Astrocyte (in vitro differentiated cells and primary cell): ENCODE data around the gene DELE1. TPM values are rescaled to one million over a fixed set of nuclear protein-coding genes. Genes with fewer than 3 reads are reported as not detected.
"Not testable (repeated sequence)": the region's sequence is repeated elsewhere in the genome, so short reads cannot be mapped to it uniquely, and the experiment has no call there.

Source experiments
- DNase-seq: peaks from one replicate; pipeline ENCODE4 v3.0.0-alpha.2; 2010; ENCODE audit warnings: low read depth
- FAIRE-seq: peaks from 2 replicates; lab custom pipeline; 2011; peaks lifted over from hg19 to GRCh38; lab: Jason Lieb, UNC
- H2AFZ ChIP-seq: 2 replicates; pipeline ENCODE4 v1.6.0; 2012; ENCODE audit warnings: low read depth, low read length, inconsistent platforms
- H3K27ac ChIP-seq: 2 replicates; pipeline ENCODE4 v1.5.1; 2011; ENCODE audit warnings: low read depth, low read length, inconsistent platforms
- H3K27me3 ChIP-seq: 2 replicates; pipeline ENCODE4 v1.6.0; 2011; ENCODE audit warnings: low read length, inconsistent platforms; ENCODE audit not compliant: insufficient read depth
- H3K36me3 ChIP-seq: 2 replicates; pipeline ENCODE4 v1.5.1; 2011; ENCODE audit warnings: low read length, inconsistent platforms; ENCODE audit not compliant: insufficient read depth
- H3K4me1 ChIP-seq: 2 replicates; pipeline ENCODE4 v1.5.1; 2011; ENCODE audit warnings: low read length, inconsistent platforms; ENCODE audit not compliant: insufficient read depth
- H3K4me2 ChIP-seq: 2 replicates; pipeline ENCODE4 v1.6.0; 2012; ENCODE audit warnings: low read length, inconsistent platforms
- H3K4me3 ChIP-seq: 2 replicates; pipeline ENCODE4 v1.5.1; 2011; ENCODE audit warnings: low read depth, mild to moderate bottlenecking, low read length, inconsistent platforms; ENCODE audit not compliant: insufficient read depth
- H3K79me2 ChIP-seq: 2 replicates; pipeline ENCODE4 v1.6.0; 2012; ENCODE audit warnings: mild to moderate bottlenecking, low read length, inconsistent platforms; ENCODE audit not compliant: insufficient read depth
- H3K9ac ChIP-seq: 2 replicates; pipeline ENCODE4 v1.6.0; 2012; ENCODE audit warnings: mild to moderate bottlenecking, low read length, inconsistent platforms
- H3K9me3 ChIP-seq: 2 replicates; pipeline ENCODE4 v1.5.1; 2012; ENCODE audit warnings: low read depth, mild to moderate bottlenecking, low read length, inconsistent platforms; ENCODE audit not compliant: insufficient read depth
- H4K20me1 ChIP-seq: 2 replicates; pipeline ENCODE4 v1.6.0; 2012; ENCODE audit warnings: low read length, inconsistent platforms; ENCODE audit not compliant: insufficient read depth
- H3K27ac Mint-ChIP-seq: one replicate; pipeline ENCODE4 v1.8.0; 2021; ENCODE audit warnings: mild to moderate bottlenecking, mixed read lengths; ENCODE audit not compliant: unreplicated experiment
- H3K27me3 Mint-ChIP-seq: one replicate; pipeline ENCODE4 v1.8.0; 2021; ENCODE audit warnings: low read depth, mixed read lengths; ENCODE audit not compliant: unreplicated experiment
- H3K36me3 Mint-ChIP-seq: one replicate; pipeline ENCODE4 v1.8.0; 2021; ENCODE audit warnings: low read depth, mixed read lengths; ENCODE audit not compliant: unreplicated experiment
- H3K4me1 Mint-ChIP-seq: one replicate; pipeline ENCODE4 v1.8.0; 2021; ENCODE audit warnings: low read depth, mixed read lengths; ENCODE audit not compliant: unreplicated experiment
- H3K4me3 Mint-ChIP-seq: one replicate; pipeline ENCODE4 v1.8.0; 2021; ENCODE audit warnings: mild to moderate bottlenecking, moderate library complexity, mixed read lengths; ENCODE audit not compliant: unreplicated experiment
- H3K9me3 Mint-ChIP-seq: one replicate; pipeline ENCODE4 v1.8.0; 2021; ENCODE audit warnings: mild to moderate bottlenecking, mixed read lengths; ENCODE audit not compliant: unreplicated experiment
- CTCF ChIP-seq: IDR thresholded peaks from 2 replicates; pipeline ENCODE4 v1.5.1; 2011; ENCODE audit warnings: low read depth, mild to moderate bottlenecking, inconsistent platforms, low read length, moderate library complexity; ENCODE audit not compliant: insufficient read depth
- EZH2 ChIP-seq: IDR thresholded peaks from 2 replicates; pipeline ENCODE4 v1.6.1; 2012; ENCODE audit warnings: mild to moderate bottlenecking, low read length, inconsistent platforms; ENCODE audit not compliant: insufficient read depth
- total RNA-seq: library from RNA; stranded (reverse); gene quantifications from 2 replicates; pipeline ENCODE4 v1.2.1, GENCODE V29; 2021

The DELE1 gene
- total RNA-seq, 1 donor from 2014 or later, result 37.6 TPM

- H3K27me3 ChIP-seq, result peaks cover 55% of the 10 kb centered on the region
- peak overlapping the region; percentile 8 for H3K4me3 Mint-ChIP-seq
Measured at GRCh38 chr5:141883892-141884318, 39.8 kb upstream of the DELE1 start.

DNA sequence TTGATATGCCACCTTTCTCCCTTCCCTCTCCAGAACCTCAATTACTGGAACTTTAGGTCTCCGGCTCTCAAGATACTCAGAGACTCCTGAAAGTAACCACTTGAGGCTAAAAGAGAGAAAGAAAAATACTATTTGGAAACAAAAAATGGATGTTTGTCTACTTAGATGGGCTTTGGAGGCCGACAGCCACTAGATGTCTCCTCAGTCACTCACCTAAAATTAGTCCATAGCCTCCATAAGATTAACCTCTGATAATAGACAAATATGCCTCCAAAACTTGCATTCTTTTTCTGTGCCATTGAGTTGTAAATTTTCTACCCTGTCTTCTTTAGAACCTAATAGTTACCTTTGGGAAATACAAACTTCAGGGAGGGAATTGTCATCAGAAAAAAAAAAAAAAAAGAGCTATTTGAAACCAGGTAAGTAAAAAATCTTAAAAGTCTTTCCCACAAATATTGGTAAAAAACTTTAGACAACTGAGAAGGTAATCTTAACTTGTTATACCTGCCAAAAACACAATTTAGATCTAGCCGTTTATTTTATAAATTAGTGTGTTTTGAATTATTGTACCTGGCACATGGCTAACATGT is 34.3 kb upstream of the DELE1 start:
- FAIRE-seq (no peak), DNase-seq (no peak)
- no peaks in the 10 kb centered on the region for H3K9me3 ChIP-seq
- H3K9ac ChIP-seq, result no peak overlapping the region
- no peak overlapping the region for H3K27ac Mint-ChIP-seq
- no peak overlapping the region for H3K27ac ChIP-seq
- peaks cover 12% of the 10 kb centered on the region for H3K27me3 ChIP-seq
- H3K36me3 Mint-ChIP-seq, result no peaks in the 10 kb centered on the region
- H4K20me1 ChIP-seq, result no peaks in the 10 kb centered on the region
- H2AFZ ChIP-seq, result no peak overlapping the region
- H3K27me3 Mint-ChIP-seq, result peaks cover 14% of the 10 kb centered on the region
- H3K79me2 ChIP-seq, result no peaks in the 10 kb centered on the region
- no peak overlapping the region for H3K4me3 ChIP-seq
- no peaks in the 10 kb centered on the region for H3K4me1 ChIP-seq
- TF ChIP-seq CTCF (peak; percentile 32), EZH2 (no peak)
- no peaks in the 10 kb centered on the region for H3K36me3 ChIP-seq
- H3K4me2 ChIP-seq, result no peak overlapping the region
- H3K9me3 Mint-ChIP-seq, result no peaks in the 10 kb centered on the region
- no peaks in the 10 kb centered on the region for H3K4me1 Mint-ChIP-seq
- no peak overlapping the region for H3K4me3 Mint-ChIP-seq

More at GRCh38 chr5:141883892-141884318, 39.8 kb upstream of the DELE1 start:
- peaks cover 10% of the 10 kb centered on the region for H4K20me1 ChIP-seq
- H3K27ac Mint-ChIP-seq, result no peak overlapping the region
- no peak for TF ChIP-seq CTCF
- no peak for TF ChIP-seq EZH2
- no peaks in the 10 kb centered on the region for H3K36me3 ChIP-seq
- H3K4me3 ChIP-seq, result no peak overlapping the region
- no peaks in the 10 kb centered on the region for H3K9me3 ChIP-seq
- H2AFZ ChIP-seq, result no peak overlapping the region
- FAIRE-seq (no peak), DNase-seq (no peak)
- H3K36me3 Mint-ChIP-seq, result peaks cover 4% of the 10 kb centered on the region
- H3K4me1 Mint-ChIP-seq, result peaks cover 25% of the 10 kb centered on the region
- no peak overlapping the region for H3K27ac ChIP-seq
- H3K4me1 ChIP-seq, result peaks cover 2% of the 10 kb centered on the region
- H3K9ac ChIP-seq, result no peak overlapping the region
- H3K4me2 ChIP-seq, result no peak overlapping the region
- H3K9me3 Mint-ChIP-seq, result no peaks in the 10 kb centered on the region
- H3K79me2 ChIP-seq, result no peaks in the 10 kb centered on the region
- peaks cover 39% of the 10 kb centered on the region for H3K27me3 Mint-ChIP-seq

DNA sequence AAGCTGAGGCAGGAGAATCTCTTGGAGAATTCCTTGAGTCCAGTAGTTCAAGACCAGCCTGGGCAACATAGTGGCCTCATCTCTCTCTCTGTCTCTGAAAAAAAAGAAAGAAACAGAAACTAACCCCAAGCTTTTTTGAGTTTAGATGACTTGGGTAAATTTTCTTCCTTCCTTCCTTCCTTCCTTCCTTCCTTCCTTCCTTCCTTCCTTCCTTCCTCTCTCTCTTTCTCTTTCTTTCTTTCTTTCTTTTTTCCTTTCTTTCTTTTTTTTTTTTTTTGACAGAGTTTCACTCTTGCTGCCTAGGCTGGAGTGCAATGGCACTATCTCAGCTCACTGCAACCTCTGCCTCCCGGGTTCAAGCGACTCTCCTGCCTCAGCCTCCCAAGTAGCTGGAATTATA is 33.2 kb upstream of the DELE1 start:
- not testable (repeated sequence) for H3K27me3 Mint-ChIP-seq, H3K4me1 ChIP-seq, H3K9ac ChIP-seq, FAIRE-seq, H3K4me1 Mint-ChIP-seq, H3K27ac Mint-ChIP-seq, H3K36me3 ChIP-seq, H3K4me3 ChIP-seq, H3K9me3 ChIP-seq, H3K27me3 ChIP-seq, DNase-seq, H4K20me1 ChIP-seq, H3K4me3 Mint-ChIP-seq, H2AFZ ChIP-seq, H3K4me2 ChIP-seq, H3K36me3 Mint-ChIP-seq, H3K9me3 Mint-ChIP-seq, H3K27ac ChIP-seq, H3K79me2 ChIP-seq
